GM12864 (cell line): ENCODE results near the gene PLAAT4.

Experiments used
- DNase-seq: peaks from one replicate; pipeline ENCODE4 v3.0.0-alpha.2; 2011; ENCODE audit warnings: low read depth
- H3K4me3 ChIP-seq: 2 replicates; pipeline ENCODE4 v1.5.1; 2011; ENCODE audit warnings: mild to moderate bottlenecking, low read depth, low read length, control low read depth
- CTCF ChIP-seq: IDR thresholded peaks from 2 replicates; pipeline ENCODE4 v1.5.1; 2011; ENCODE audit warnings: low read depth, mild to moderate bottlenecking, moderate library complexity, low read length, control low read depth, inconsistent platforms; ENCODE audit errors: missing control alignments

The PLAAT4 gene

GRCh38 chr11:63589000-63589399 lies 52.4 kb downstream of the PLAAT4 start:
- no peak for TF ChIP-seq CTCF
- H3K4me3 ChIP-seq = no peak overlapping the region
- DNase-seq = no peak

- no peak for TF ChIP-seq CTCF
- DNase-seq = no peak
- no peak overlapping the region for H3K4me3 ChIP-seq
Observed at GRCh38 chr11:63590024-63590788, 53.6 kb downstream of the PLAAT4 start.

GRCh38 chr11:63592975-63593395 lies 56.4 kb downstream of the PLAAT4 start:
- no peak overlapping the region for H3K4me3 ChIP-seq
- TF ChIP-seq CTCF = peak; percentile 79
- DNase-seq = no peak

GRCh38 chr11:63595296-63595695 lies 58.7 kb downstream of the PLAAT4 start:
- no peak overlapping the region for H3K4me3 ChIP-seq
- no peak for DNase-seq
- no peak for TF ChIP-seq CTCF
